H1 (cell line): Measurements from ENCODE around the gene HCAR1. TPM values are rescaled to one million over a fixed set of nuclear protein-coding genes. Genes with fewer than 3 reads are reported as not detected.

ENCODE experiments used
- CTCF ChIA-PET: fragments of 300-600 bp; sonication (Branson Sonifier 250); formaldehyde crosslinking; loops from one replicate; lab custom pipeline; 2021; ENCODE audit not compliant: partially characterized antibody; lab: Charles Lee
- POLR2A ChIA-PET: fragments of 300-600 bp; sonication (Branson Sonifier 250); formaldehyde crosslinking; loops from one replicate; lab custom pipeline; 2021; ENCODE audit warnings: inconsistent platforms; ENCODE audit not compliant: partially characterized antibody; lab: Charles Lee
- DNase-seq, 2 experiments: peaks; one replicate each; pipeline versions ENCODE4 v3.0.0 to v3.0.0-alpha.2; 2010 to 2022; ENCODE audit warnings: low spot score in 2 of 2, low read depth in 1 of 2, mixed read lengths in 1 of 2
- FAIRE-seq: peaks from 2 replicates; lab custom pipeline; 2011; peaks lifted over from hg19 to GRCh38; lab: Jason Lieb, UNC
- H2AFZ ChIP-seq: 2 replicates; pipeline ENCODE4 v1.8.1; 2012; ENCODE audit warnings: low read length, inconsistent platforms
- H2AK5ac ChIP-seq: 2 replicates; pipeline ENCODE4 v1.6.1; 2013; ENCODE audit warnings: low read depth, low read length
- H2BK120ac ChIP-seq: replicated peaks from 2 replicates; pipeline ENCODE3; 2013; ENCODE audit warnings: low read depth, low read length, inconsistent platforms
- H2BK12ac ChIP-seq: 2 replicates; pipeline ENCODE4 v1.6.1; 2013; ENCODE audit warnings: low read depth, low read length
- H2BK15ac ChIP-seq: 2 replicates; pipeline ENCODE4 v1.6.1; 2013; ENCODE audit warnings: low read length
- H2BK20ac ChIP-seq: 2 replicates; pipeline ENCODE4 v1.6.1; 2013; ENCODE audit warnings: low read length
- H2BK5ac ChIP-seq: 2 replicates; pipeline ENCODE4 v1.6.1; 2013; ENCODE audit warnings: low read depth, low read length
- H3K14ac ChIP-seq: 2 replicates; pipeline ENCODE4 v1.6.1; 2013; ENCODE audit warnings: inconsistent platforms; ENCODE audit not compliant: insufficient read length
- H3K18ac ChIP-seq: 2 replicates; pipeline ENCODE4 v1.6.1; 2013; ENCODE audit warnings: low read length; ENCODE audit errors: extremely low read depth
- H3K23ac ChIP-seq: 2 replicates; pipeline ENCODE4 v1.6.1; 2013; ENCODE audit warnings: inconsistent platforms; ENCODE audit not compliant: insufficient read length
- H3K23me2 ChIP-seq: 2 replicates; pipeline ENCODE4 v1.6.1; 2013; ENCODE audit warnings: low read depth, low read length
- H3K27ac ChIP-seq: 2 replicates; pipeline ENCODE4 v1.6.1; 2011; ENCODE audit warnings: low read depth, low read length, inconsistent platforms
- H3K27me3 ChIP-seq, 4 experiments: replicated peaks in 1 of 4; 1 replicate in 1 of 4; 2 replicates in 3 of 4; pipeline versions ENCODE4 v1.6.1 to v1.8.1; 2011 to 2013; ENCODE audit warnings: low read length in 3 of 4, mild to moderate bottlenecking in 3 of 4, inconsistent platforms in 2 of 4, mixed read lengths in 2 of 4, moderate library complexity in 1 of 4; ENCODE audit not compliant: control insufficient read depth in 3 of 4, insufficient read depth in 3 of 4; ENCODE audit errors: extremely low read depth in 1 of 4
- H3K36me3 ChIP-seq, 4 experiments: 2 replicates each; pipeline versions ENCODE4 v1.6.1 to v1.8.1; 2011 to 2013; ENCODE audit warnings: mild to moderate bottlenecking in 4 of 4, low read length in 3 of 4, moderate library complexity in 2 of 4, control low read depth in 1 of 4, inconsistent platforms in 1 of 4; ENCODE audit not compliant: insufficient read depth in 4 of 4, control insufficient read depth in 2 of 4
- H3K4ac ChIP-seq: replicated peaks from 2 replicates; pipeline ENCODE3; 2013; ENCODE audit warnings: low read length, low read depth, mixed read lengths, inconsistent platforms; ENCODE audit not compliant: insufficient read length
- H3K4me1 ChIP-seq, 4 experiments: replicated peaks in 1 of 4; 1 replicate in 1 of 4; 2 replicates in 3 of 4; pipeline versions ENCODE4 v1.6.1 to v1.8.1; 2011 to 2013; ENCODE audit warnings: low read length in 3 of 4, inconsistent platforms in 2 of 4, mixed read lengths in 1 of 4; ENCODE audit not compliant: insufficient read depth in 4 of 4, control insufficient read depth in 3 of 4
- H3K4me2 ChIP-seq, 2 experiments: 2 replicates each; pipeline versions ENCODE4 v1.6.1 to v1.8.1; 2011 to 2013; ENCODE audit warnings: low read depth in 2 of 2, low read length in 2 of 2, control low read depth in 1 of 2, inconsistent platforms in 1 of 2, mild to moderate bottlenecking in 1 of 2; ENCODE audit not compliant: insufficient read depth in 1 of 2
- H3K4me3 ChIP-seq, 4 experiments: fragments of 200-600, 300-600 bp in 1 of 4; sonication (generic), shearing (Covaris generic), sonication (Bioruptor Twin) in 1 of 4; 2 replicates each; pipeline versions ENCODE4 v1.5.1 to v1.8.1; 2011 to 2016; ENCODE audit warnings: low read length in 4 of 4, low read depth in 3 of 4, control low read depth in 2 of 4, inconsistent platforms in 2 of 4, mild to moderate bottlenecking in 2 of 4, mixed read lengths in 1 of 4, moderate library complexity in 1 of 4; ENCODE audit not compliant: insufficient read depth in 2 of 4; ENCODE audit errors: extremely low read depth in 1 of 4
- H3K56ac ChIP-seq: replicated peaks from 2 replicates; pipeline ENCODE3; 2013; ENCODE audit warnings: low read depth, mild to moderate bottlenecking, mixed read lengths, low read length, inconsistent platforms; ENCODE audit not compliant: insufficient read length
- H3K79me1 ChIP-seq: 2 replicates; pipeline ENCODE4 v1.6.1; 2013; ENCODE audit warnings: low read depth, low read length, control low read depth
- H3K79me2 ChIP-seq, 2 experiments: 2 replicates each; pipeline versions ENCODE4 v1.6.1 to v1.8.1; 2012 to 2013; ENCODE audit warnings: low read length in 2 of 2, mild to moderate bottlenecking in 2 of 2, inconsistent platforms in 1 of 2; ENCODE audit not compliant: insufficient read depth in 2 of 2, control insufficient read depth in 1 of 2
- H3K9ac ChIP-seq, 4 experiments: replicated peaks in 1 of 4; 1 replicate in 1 of 4; 2 replicates in 3 of 4; pipeline versions ENCODE4 v1.6.1 to v1.8.1; 2011 to 2013; ENCODE audit warnings: low read depth in 3 of 4, low read length in 3 of 4, control low read depth in 2 of 4, mild to moderate bottlenecking in 2 of 4, moderate library complexity in 2 of 4, inconsistent platforms in 1 of 4; ENCODE audit errors: extremely low read depth in 1 of 4
- H3K9me3 ChIP-seq, 2 experiments: 2 replicates each; pipeline versions ENCODE4 v1.6.1 to v1.8.1; 2012 to 2013; ENCODE audit warnings: mild to moderate bottlenecking in 2 of 2, moderate library complexity in 2 of 2, control low read depth in 1 of 2, inconsistent platforms in 1 of 2, low read depth in 1 of 2, low read length in 1 of 2, mixed read lengths in 1 of 2; ENCODE audit not compliant: insufficient read depth in 2 of 2
- H4K20me1 ChIP-seq, 2 experiments: replicated peaks in 1 of 2; 2 replicates each; pipeline versions ENCODE3 to v1.8.1; 2011 to 2013; ENCODE audit warnings: inconsistent platforms in 2 of 2, low read length in 2 of 2, mild to moderate bottlenecking in 1 of 2; ENCODE audit not compliant: insufficient read depth in 2 of 2, control insufficient read depth in 1 of 2
- H4K5ac ChIP-seq: 2 replicates; pipeline ENCODE4 v1.6.1; 2013; ENCODE audit warnings: low read length, low read depth, mixed read lengths, inconsistent platforms; ENCODE audit not compliant: insufficient read length
- H4K8ac ChIP-seq: 2 replicates; pipeline ENCODE4 v1.8.0; 2013; ENCODE audit warnings: mild to moderate bottlenecking, moderate library complexity, low read length, inconsistent platforms; ENCODE audit not compliant: insufficient read depth; ENCODE audit errors: extremely low read depth
- H4K91ac ChIP-seq: replicated peaks from 2 replicates; pipeline ENCODE3; 2013; ENCODE audit warnings: low read length, mixed read lengths, inconsistent platforms; ENCODE audit not compliant: insufficient read length
- BRCA1 ChIP-seq: IDR thresholded peaks from 2 replicates; pipeline ENCODE4 v1.6.1; 2012; ENCODE audit warnings: low read depth, low read length, improper control_type of control experiment
- CBX5 ChIP-seq: fragments of 300-800, 300-1000 bp; sonication (generic); IDR thresholded peaks from 2 replicates; pipeline ENCODE4 v1.7.1; 2016; ENCODE audit warnings: antibody characterized with exemption, low read length, low read depth
- CBX8 ChIP-seq: fragments of 300-800, 300-1000 bp; sonication (generic); IDR thresholded peaks from 2 replicates; pipeline ENCODE4 v1.7.1; 2016; ENCODE audit warnings: low read depth, low read length, borderline replicate concordance
- CTBP2 ChIP-seq: IDR thresholded peaks from 2 replicates; pipeline ENCODE4 v1.7.0; 2011; ENCODE audit warnings: borderline replicate concordance, mild to moderate bottlenecking, moderate library complexity, mixed read lengths, low read length; ENCODE audit not compliant: insufficient read depth, insufficient read length
- GABPA ChIP-seq: IDR thresholded peaks from 2 replicates; pipeline ENCODE4 v1.6.1; 2011; ENCODE audit warnings: mild to moderate bottlenecking, low read length, moderate library complexity, borderline replicate concordance; ENCODE audit not compliant: insufficient read depth
- POLR2AphosphoS5 ChIP-seq: IDR thresholded peaks from 2 replicates; pipeline ENCODE4 v1.6.1; 2011; ENCODE audit warnings: low read depth, low read length
- POU5F1 ChIP-seq: IDR thresholded peaks from 2 replicates; pipeline ENCODE4 v1.6.1; 2011; ENCODE audit warnings: low read depth, mild to moderate bottlenecking, low read length, moderate library complexity
- SP2 ChIP-seq: IDR thresholded peaks from 2 replicates; pipeline ENCODE4 v1.6.1; 2012; ENCODE audit warnings: mild to moderate bottlenecking, low read length, inconsistent platforms
- USF2 ChIP-seq: IDR thresholded peaks from 2 replicates; pipeline ENCODE4 v1.6.1; 2011; ENCODE audit warnings: low read length, improper control_type of control experiment
- WGBS, 2 experiments: shearing (Covaris generic) in 1 of 2; methylation state at CpG; one replicate each; pipeline versions ENCODE4 v1.1.6 to v1.1.7; 2013 to 2015; ENCODE audit warnings: low lambda C conversion rate in 2 of 2, mixed read lengths in 2 of 2, inconsistent platforms in 1 of 2, low coverage in 1 of 2, missing lambda C conversion rate in 1 of 2; ENCODE audit not compliant: insufficient replicate concordance in 2 of 2, insufficient coverage in 1 of 2, insufficient read length in 1 of 2; ENCODE audit errors: extremely low coverage in 1 of 2, missing lambda C conversion rate in 1 of 2; 5-methylcytosine and 5-hydroxymethylcytosine counted together
- long read RNA-seq, 2 experiments: library from RNA in 1 of 2; library from capped mRNA in 1 of 2; stranded (forward); transcript quantifications; one replicate each; pipeline ENCODE4 v2.0.0, GENCODE V29; 2021; ENCODE audit warnings: inconsistent platforms in 1 of 2
- polyA minus RNA-seq, 3 experiments: library from RNA; depleted of rRNA, polyadenylated mRNA; stranded (reverse); fragments of >200 nt; gene quantifications; 1 replicate in 2 of 3; 2 replicates in 1 of 3; pipeline ENCODE4 v1.2.3, GENCODE V29; 2011
- polyA plus RNA-seq, 7 experiments: library from polyadenylated mRNA; depleted of rRNA in 3 of 7; stranded (reverse) in 5 of 7; unstranded in 2 of 7; fragments of >200 nt in 5 of 7; fragments of 200-250 nt in 2 of 7; gene quantifications; 1 replicate in 5 of 7; 2 replicates in 1 of 7; 4 replicates in 1 of 7; pipeline versions ENCODE4 v1.2.1 to v1.2.3, GENCODE V29; 2011 to 2013; ENCODE audit warnings: missing spikeins in 2 of 7, mixed read lengths in 2 of 7
- total RNA-seq: library from RNA; stranded (reverse); fragmentation: NEBNext Ultra II Directional; extraction: Animal tissue kit (Norgen Biotek cat#: 25700); gene quantifications from 2 replicates; pipeline ENCODE4 v1.2.1, GENCODE V29; 2021

Gene HCAR1
- total RNA-seq = not detected in 2 replicates
- 0.02 TPM in 1 of 2 replicates, not detected in the other for polyA plus RNA-seq (2011; rRNA removed)
- polyA plus RNA-seq (2011; cell fraction: cytosol; rRNA removed) = 0.04 TPM
- polyA plus RNA-seq (2011; cell fraction: nucleus; rRNA removed) = 0.04 TPM
- polyA plus RNA-seq (2012, experiment 1 of 2) = not detected in 4 replicates
- polyA plus RNA-seq (2012, experiment 2 of 2) = 0.04 TPM
- polyA plus RNA-seq (2013, experiment 1 of 2) = 0.04 TPM
- polyA plus RNA-seq (2013, experiment 2 of 2) = 0.09 TPM
- polyA minus RNA-seq (2011; rRNA and poly(A)+ RNA removed) = 0.05 TPM in 1 of 2 replicates, not detected in the other
- polyA minus RNA-seq (2011; cell fraction: cytosol; rRNA and poly(A)+ RNA removed) = not detected
- polyA minus RNA-seq (2011; cell fraction: nucleus; rRNA and poly(A)+ RNA removed) = not detected
- long read RNA-seq, experiment 1 = 0 reads
- long read RNA-seq, experiment 2 = 0 reads

DNA sequence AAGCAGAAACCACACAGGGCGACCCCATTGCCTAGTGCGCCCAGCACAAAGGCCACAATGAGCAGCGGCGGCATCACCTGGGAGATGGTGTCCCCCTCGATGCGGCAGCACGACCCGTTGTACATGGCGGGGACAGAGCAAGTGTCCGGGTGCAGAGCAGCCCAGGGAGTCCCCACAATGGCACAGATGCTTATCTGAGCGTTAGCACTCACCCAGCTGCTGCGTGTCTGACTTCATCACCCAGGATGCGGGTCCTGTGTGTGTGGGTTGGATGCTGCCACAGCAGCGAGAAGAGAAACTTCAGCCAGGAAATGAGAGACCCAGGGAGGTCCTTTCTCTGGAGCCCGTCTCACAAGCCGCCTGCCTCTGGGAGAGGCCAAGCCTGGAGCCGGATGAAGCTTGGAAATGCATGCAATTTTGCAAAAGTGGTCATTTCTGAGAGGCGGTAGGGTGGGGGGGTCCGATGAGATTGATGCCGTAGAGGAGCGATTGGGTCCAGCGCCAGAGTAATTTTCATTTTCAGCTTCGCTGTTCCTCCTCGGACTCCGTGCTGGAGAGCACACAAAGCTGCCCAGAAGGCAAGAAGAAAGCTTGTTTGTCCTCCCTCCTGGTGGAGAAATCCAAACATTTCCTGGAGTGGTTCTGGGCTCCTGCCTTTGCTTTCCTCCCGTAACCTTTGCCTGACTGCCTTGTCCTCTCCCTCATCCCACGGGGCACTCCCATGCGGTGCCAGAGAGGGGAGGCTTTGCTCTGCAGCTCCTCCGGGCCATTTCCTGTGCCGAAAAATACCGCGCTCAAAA lies at the start of gene HCAR1:
HCAR1 (minus strand) TSS at position 630 of the 800 bp plus-strand sequence; CDS start at position 125, 505 bp downstream.
- peak within 1 kb of the TSS; percentile 64; the same call in 1 of the 2 replicates for H2AFZ ChIP-seq
- no peak within 1 kb of the TSS for H3K56ac ChIP-seq
- H4K5ac ChIP-seq = no peak within 1 kb of the TSS
- no peak within 1 kb of the TSS for H3K18ac ChIP-seq
- no peaks in the 10 kb centered on the region for H3K27me3 ChIP-seq
- H3K23me2 ChIP-seq = no peaks in the 10 kb centered on the region
- WGBS, 2 experiments = 92% methylated on average over 32 of the region's 32 CpGs; no CpG with 5 or more reads in 1 of the 2 experiments
- H3K14ac ChIP-seq = no peak within 1 kb of the TSS
- H4K20me1 ChIP-seq = no peaks in the 10 kb centered on the region
- no peak within 1 kb of the TSS for H2BK15ac ChIP-seq
- ChIA-PET CTCF (interaction anchor here (0.6 to 2.4 kb wide), 3 partner anchors 8 to 196 kb away, joined by 3 to 10 read pairs (median 3); no protein-coding TSS in a partner anchor), POLR2A (interaction anchor here (0.6 to 1.1 kb wide), 2 partner anchors 44 to 451 kb away, joined by 3 to 4 read pairs; partner anchors contain the start of gene CCDC62)
- DNase-seq = no peak
- no peaks in the 10 kb centered on the region for H3K79me2 ChIP-seq
- no peak within 1 kb of the TSS for H2BK120ac ChIP-seq
- no peak within 1 kb of the TSS for H3K4me3 ChIP-seq
- FAIRE-seq = no peak
- 0 out of 2 replicates have a peak within 1 kb of the TSS, but pooled peaks have one; percentile 52 for H2BK12ac ChIP-seq
- no peak within 1 kb of the TSS; the same call in 1 of the 2 replicates for H2BK5ac ChIP-seq
- no peak within 1 kb of the TSS for H3K4me2 ChIP-seq
- no peak within 1 kb of the TSS for H3K9ac ChIP-seq
- H3K79me1 ChIP-seq = no peaks in the 10 kb centered on the region
- H3K9me3 ChIP-seq = no peaks in the 10 kb centered on the region
- H4K91ac ChIP-seq = no peak within 1 kb of the TSS
- H2AK5ac ChIP-seq = no peak within 1 kb of the TSS; the same call in 1 of the 2 replicates
- no peak within 1 kb of the TSS for H3K4ac ChIP-seq
- no peaks in the 10 kb centered on the region for H3K36me3 ChIP-seq
- H4K8ac ChIP-seq = peak within 1 kb of the TSS; percentile 57; the same call in 1 of the 2 replicates
- no peak within 1 kb of the TSS for H3K27ac ChIP-seq
- H3K4me1 ChIP-seq = no peaks in the 10 kb centered on the region; a peak in 1 of 7 replicates
- no peak within 1 kb of the TSS for H3K23ac ChIP-seq
- no peak within 1 kb of the TSS for H2BK20ac ChIP-seq
- TF ChIP-seq SP2 (no peak), GABPA (no peak), POU5F1 (no peak), USF2 (no peak), CBX8 (no peak), CBX5 (no peak), CTBP2 (no peak), POLR2AphosphoS5 (no peak), BRCA1 (no peak)
